ENCODE data around the gene GALNTL6.

The GALNTL6 gene

DNA sequence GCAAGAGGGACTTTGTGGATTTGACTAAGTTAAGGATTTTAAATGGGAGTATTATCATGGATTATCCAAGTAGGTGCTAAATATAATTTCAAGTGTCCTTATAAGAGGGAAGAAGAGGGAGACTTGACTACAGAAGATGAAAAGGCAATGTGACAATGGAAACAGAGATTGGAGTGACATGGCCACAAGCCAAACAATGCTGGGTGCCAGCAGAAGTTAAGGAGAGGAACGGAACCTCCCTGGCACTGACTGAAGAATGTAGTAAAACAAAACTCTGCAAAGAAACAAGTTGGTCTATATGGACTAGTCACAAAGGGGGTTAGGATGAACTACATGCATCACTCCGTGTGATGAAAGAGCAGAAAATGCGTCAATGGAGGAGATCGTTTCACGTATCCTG, 959.6 kb downstream of the GALNTL6 start:
- DNase-seq (ENCODE audit: low read depth): no peak
- TF ChIP-seq, protein P1, sequence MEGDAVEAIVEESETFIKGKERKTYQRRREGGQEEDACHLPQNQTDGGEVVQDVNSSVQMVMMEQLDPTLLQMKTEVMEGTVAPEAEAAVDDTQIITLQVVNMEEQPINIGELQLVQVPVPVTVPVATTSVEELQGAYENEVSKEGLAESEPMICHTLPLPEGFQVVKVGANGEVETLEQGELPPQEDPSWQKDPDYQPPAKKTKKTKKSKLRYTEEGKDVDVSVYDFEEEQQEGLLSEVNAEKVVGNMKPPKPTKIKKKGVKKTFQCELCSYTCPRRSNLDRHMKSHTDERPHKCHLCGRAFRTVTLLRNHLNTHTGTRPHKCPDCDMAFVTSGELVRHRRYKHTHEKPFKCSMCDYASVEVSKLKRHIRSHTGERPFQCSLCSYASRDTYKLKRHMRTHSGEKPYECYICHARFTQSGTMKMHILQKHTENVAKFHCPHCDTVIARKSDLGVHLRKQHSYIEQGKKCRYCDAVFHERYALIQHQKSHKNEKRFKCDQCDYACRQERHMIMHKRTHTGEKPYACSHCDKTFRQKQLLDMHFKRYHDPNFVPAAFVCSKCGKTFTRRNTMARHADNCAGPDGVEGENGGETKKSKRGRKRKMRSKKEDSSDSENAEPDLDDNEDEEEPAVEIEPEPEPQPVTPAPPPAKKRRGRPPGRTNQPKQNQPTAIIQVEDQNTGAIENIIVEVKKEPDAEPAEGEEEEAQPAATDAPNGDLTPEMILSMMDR (IDR thresholded peaks at IDR 0.05; ENCODE audit: control insufficient read depth, insufficient read depth, low read depth, low read length, missing control alignments): no peak
- no peak overlapping the region for H3K4me3 ChIP-seq (ENCODE audit: control insufficient read depth, low read depth, low read length)

DNA sequence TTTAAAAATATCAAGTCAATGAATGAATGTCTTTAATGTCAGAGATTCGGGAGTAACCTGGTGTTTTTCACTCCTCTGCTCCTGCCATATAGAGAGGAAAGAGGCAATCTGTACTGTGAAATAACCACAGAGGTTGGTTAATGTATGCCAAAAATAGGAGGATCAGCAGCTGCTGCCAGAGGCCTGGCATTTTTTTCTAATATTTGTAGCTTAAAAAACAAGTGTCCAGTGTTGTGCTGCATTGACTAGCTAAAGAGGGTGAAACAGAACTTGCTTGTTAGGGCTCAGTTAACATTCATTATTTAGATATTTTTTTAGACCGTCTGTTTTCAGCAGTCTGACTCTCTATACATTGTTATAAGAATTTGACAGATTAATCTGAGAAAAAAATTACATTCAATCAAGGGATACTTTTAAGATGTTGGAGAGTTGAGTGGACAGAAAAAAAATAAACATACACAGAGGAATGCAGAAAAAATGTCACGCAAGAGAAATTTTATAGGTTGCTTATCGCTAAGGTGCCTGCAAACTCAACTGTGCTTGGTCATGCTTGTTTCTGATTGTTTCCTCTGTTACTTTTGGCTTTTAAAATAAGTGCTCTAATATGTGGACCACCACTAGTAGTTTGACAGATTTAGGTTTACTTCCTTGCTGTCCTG, 963.1 kb downstream of the GALNTL6 start:
- no peak for DNase-seq (ENCODE audit: low read depth)
- no peak overlapping the region for H3K4me3 ChIP-seq (ENCODE audit: control insufficient read depth, low read depth, low read length)
- TF ChIP-seq, protein P1 (IDR thresholded peaks at IDR 0.05; ENCODE audit: control insufficient read depth, insufficient read depth, low read depth, low read length, missing control alignments): no peak

GRCh38 chr4:172777729-172778431, 964.7 kb downstream of the GALNTL6 start:
- TF ChIP-seq, protein P1 (IDR thresholded peaks at IDR 0.05; ENCODE audit: control insufficient read depth, insufficient read depth, low read depth, low read length, missing control alignments): no peak
- no peak for DNase-seq (ENCODE audit: low read depth)
- no peak overlapping the region for H3K4me3 ChIP-seq (ENCODE audit: control insufficient read depth, low read depth, low read length)

- TF ChIP-seq, protein P1 (IDR thresholded peaks at IDR 0.05; ENCODE audit: control insufficient read depth, insufficient read depth, low read depth, low read length, missing control alignments): no peak
- no peak overlapping the region for H3K4me3 ChIP-seq (ENCODE audit: control insufficient read depth, low read depth, low read length)
- no peak for DNase-seq (ENCODE audit: low read depth)
Observed at GRCh38 chr4:172778583-172778982, 965.4 kb downstream of the GALNTL6 start.

DNA sequence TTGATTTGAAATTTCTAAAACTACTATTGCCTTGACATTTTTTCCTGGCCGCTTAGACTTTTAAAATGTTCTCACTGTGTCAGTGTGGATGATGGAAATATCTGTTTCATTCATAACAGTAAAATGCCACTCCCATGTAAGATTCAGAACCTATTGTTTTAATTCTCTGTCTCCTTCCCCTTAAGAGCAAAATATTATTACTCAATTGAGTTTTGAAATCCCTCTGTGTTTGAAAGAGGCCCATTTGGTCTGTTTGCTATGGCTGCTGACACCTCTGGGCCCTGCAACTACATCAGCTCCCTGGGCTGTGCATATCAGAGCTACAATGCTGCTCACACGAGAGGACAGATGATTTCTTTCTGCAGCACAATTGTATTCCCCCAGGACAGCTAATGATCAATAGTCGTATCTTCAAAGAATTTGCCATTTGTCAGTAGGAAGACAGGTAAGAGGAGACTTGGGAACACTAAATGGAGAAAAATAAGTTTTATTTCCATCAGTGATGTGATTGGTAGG, 967.4 kb downstream of the GALNTL6 start:
- TF ChIP-seq, protein P1 (IDR thresholded peaks at IDR 0.05; ENCODE audit: control insufficient read depth, insufficient read depth, low read depth, low read length, missing control alignments): no peak
- no peak overlapping the region for H3K4me3 ChIP-seq (ENCODE audit: control insufficient read depth, low read depth, low read length)
- no peak for DNase-seq (ENCODE audit: low read depth)

- TF ChIP-seq, protein P1 (IDR thresholded peaks at IDR 0.05; ENCODE audit: control insufficient read depth, insufficient read depth, low read depth, low read length, missing control alignments): no peak
- no peak overlapping the region for H3K4me3 ChIP-seq (ENCODE audit: control insufficient read depth, low read depth, low read length)
- no peak for DNase-seq (ENCODE audit: low read depth)
Observed at GRCh38 chr4:172785613-172786012, 972.4 kb downstream of the GALNTL6 start.
